Calu3 (cell line): ENCODE results near the gene SUMO3. TPM values are rescaled to one million over a fixed set of nuclear protein-coding genes. Genes with fewer than 3 reads are reported as not detected.

Experiments used
- BruUV-seq: library from RNA; stranded (reverse); fragments of 400-500 nt; replicated peaks from 2 replicates; lab custom pipeline; 2021; lab: Mats Ljungman, UMichigan
- CTCF ChIA-PET: fragments of 300-600 bp; sonication (Branson Sonifier 250); formaldehyde crosslinking; loops from one replicate; lab custom pipeline; 2022; ENCODE audit warnings: antibody characterized with exemption; lab: Charles Lee
- DNase-seq: peaks from one replicate; pipeline ENCODE4 v3.0.0; 2022
- H3K27ac Mint-ChIP-seq: one replicate; pipeline ENCODE4 v1.8.0; 2022; ENCODE audit warnings: mixed read lengths; ENCODE audit not compliant: unreplicated experiment
- H3K27me3 Mint-ChIP-seq: one replicate; pipeline ENCODE4 v1.8.0; 2022; ENCODE audit warnings: mixed read lengths; ENCODE audit not compliant: unreplicated experiment
- H3K36me3 Mint-ChIP-seq: one replicate; pipeline ENCODE4 v1.8.0; 2022; ENCODE audit warnings: mild to moderate bottlenecking, moderate library complexity, mixed read lengths; ENCODE audit not compliant: insufficient read depth, unreplicated experiment
- H3K4me1 Mint-ChIP-seq: one replicate; pipeline ENCODE4 v1.8.0; 2022; ENCODE audit warnings: mild to moderate bottlenecking, low read depth, mixed read lengths; ENCODE audit not compliant: unreplicated experiment
- H3K4me3 Mint-ChIP-seq: one replicate; pipeline ENCODE4 v1.8.0; 2022; ENCODE audit warnings: mild to moderate bottlenecking, low read depth, moderate library complexity, mixed read lengths; ENCODE audit not compliant: unreplicated experiment
- H3K9me3 Mint-ChIP-seq: one replicate; pipeline ENCODE4 v1.8.0; 2022; ENCODE audit warnings: low read depth, mixed read lengths; ENCODE audit not compliant: unreplicated experiment
- CTCF ChIP-seq: fragments of 200-600 bp; IDR thresholded peaks from one replicate; pipeline ENCODE4 v1.8.0; 2022; ENCODE audit warnings: antibody characterized with exemption; ENCODE audit not compliant: unreplicated experiment
- intact Hi-C: fragments of 100-400 bp; cut with micrococcal nuclease; formaldehyde crosslinking; loops from one replicate; pipeline ENCODE4 v1.10.0; 2022; ENCODE audit not compliant: unreplicated experiment
- total RNA-seq: library from RNA; stranded (reverse); gene quantifications from 2 replicates; pipeline ENCODE4 v1.2.3, GENCODE V29; 2022

Gene SUMO3
- total RNA-seq, 1 experiment from 2014 or later, result 56.7 TPM

- H3K27me3 Mint-ChIP-seq, result peaks cover 8% of the 10 kb centered on the region
- H3K36me3 Mint-ChIP-seq, result peaks cover 11% of the 10 kb centered on the region
- DNase-seq, result no peak
- H3K4me1 Mint-ChIP-seq, result peaks cover 20% of the 10 kb centered on the region
- no peaks in the 10 kb centered on the region for H3K9me3 Mint-ChIP-seq
- no peak overlapping the region for H3K4me3 Mint-ChIP-seq
- BruUV-seq, result no TSS peak
- intact Hi-C loops, result no loop called here
- TF ChIP-seq CTCF, result no peak
- H3K27ac Mint-ChIP-seq, result no peak overlapping the region
- CTCF ChIA-PET, result interaction anchor here (0.6 kb wide), 1 partner anchor 144 kb away, joined by 3 read pairs; no protein-coding TSS in a partner anchor
Measured at GRCh38 chr21:44765231-44766013, 52.4 kb downstream of the SUMO3 start.

GRCh38 chr21:44764319-44765230, 53.3 kb downstream of the SUMO3 start:
- peaks cover 16% of the 10 kb centered on the region for H3K27me3 Mint-ChIP-seq
- H3K4me3 Mint-ChIP-seq, result no peak overlapping the region
- H3K27ac Mint-ChIP-seq, result no peak overlapping the region
- peaks cover 11% of the 10 kb centered on the region for H3K36me3 Mint-ChIP-seq
- no peaks in the 10 kb centered on the region for H3K9me3 Mint-ChIP-seq
- H3K4me1 Mint-ChIP-seq, result peaks cover 20% of the 10 kb centered on the region
- TF ChIP-seq CTCF, result no peak
- BruUV-seq, result no TSS peak
- intact Hi-C loops, result no loop called here
- DNase-seq, result no peak
- CTCF ChIA-PET, result interaction anchor here (0.6 kb wide), 1 partner anchor 143 kb away, joined by 3 read pairs; no protein-coding TSS in a partner anchor

GRCh38 chr21:44763451-44764318, 54.2 kb downstream of the SUMO3 start:
- TF ChIP-seq CTCF, result no peak
- CTCF ChIA-PET, result no interaction called here
- no TSS peak for BruUV-seq

GRCh38 chr21:44763050-44763378, 54.8 kb downstream of the SUMO3 start:
- no peaks in the 10 kb centered on the region for H3K9me3 Mint-ChIP-seq
- peaks cover 20% of the 10 kb centered on the region for H3K4me1 Mint-ChIP-seq
- H3K36me3 Mint-ChIP-seq, result peaks cover 5% of the 10 kb centered on the region
- peaks cover 19% of the 10 kb centered on the region for H3K27me3 Mint-ChIP-seq
- no peak overlapping the region for H3K27ac Mint-ChIP-seq
- intact Hi-C loops, result no loop called here
- no peak for DNase-seq
- no TSS peak for BruUV-seq
- no peak for TF ChIP-seq CTCF
- H3K4me3 Mint-ChIP-seq, result no peak overlapping the region
- CTCF ChIA-PET, result no interaction called here

More at GRCh38 chr21:44763451-44764318, 54.2 kb downstream of the SUMO3 start:
- Mint-ChIP-seq H3K4me3 (no peak overlapping the region), H3K9me3 (no peaks in the 10 kb centered on the region), H3K36me3 (peaks cover 5% of the 10 kb centered on the region), H3K27me3 (peaks cover 19% of the 10 kb centered on the region), H3K27ac (no peak overlapping the region), H3K4me1 (peaks cover 20% of the 10 kb centered on the region)
- no peak for DNase-seq
- intact Hi-C loops, result no loop called here
